ENCODE data around the gene ACER1. TPM values are rescaled to one million over a fixed set of nuclear protein-coding genes. Genes with fewer than 3 reads are reported as not detected.

ACER1 gene
- total and polyA plus RNA-seq, 10 of the 15 experiments (the other 5 are each of a cell fraction or from before 2014, with no cell fraction given), result not detected

DNA sequence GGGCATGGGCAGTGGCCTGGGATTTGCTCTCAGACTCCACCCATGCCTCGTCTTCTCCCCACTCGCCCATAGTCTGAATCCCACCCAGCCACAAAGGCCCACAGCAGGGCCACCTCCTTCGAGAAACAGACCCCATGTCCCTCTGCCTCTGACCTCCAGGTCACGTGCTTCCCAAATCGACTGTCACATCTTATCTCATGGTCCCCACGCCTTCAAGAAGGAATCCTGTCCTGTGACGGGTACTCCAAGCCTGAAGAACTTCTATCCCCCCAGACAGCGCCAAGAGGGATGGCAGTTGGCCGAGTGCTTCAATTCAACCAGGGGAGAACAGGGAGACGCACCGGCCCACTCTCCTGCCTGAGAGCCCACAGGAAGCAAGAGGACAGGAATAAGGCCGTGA is 70.1 kb downstream of the ACER1 start:
- peaks cover under 1% of the 10 kb centered on the region; the same call in 1 of the 3 replicates for H3K9me3 ChIP-seq (replicated peaks; ENCODE audit: control insufficient read depth, insufficient read depth, low read length)
- FAIRE-seq, result no peak
- peaks cover 2% of the 10 kb centered on the region for H3K79me2 ChIP-seq (ENCODE audit: control insufficient read depth, insufficient read depth, low read length)
- H2AFZ ChIP-seq (ENCODE audit: control insufficient read depth, low read depth, low read length), result no peak overlapping the region
- H3K27ac ChIP-seq (ENCODE audit: control insufficient read depth, insufficient read depth), result no peak overlapping the region
- ChIA-PET RAD21 (ENCODE audit: unreplicated experiment) (no interaction called here), CTCF (no interaction called here), SMC1A (ENCODE audit: uncharacterized antibody, unreplicated experiment) (no interaction called here), POLR2A (no interaction called here)
- peaks cover 15 to 37% of the 10 kb centered on the region in 2 experiments for H3K36me3 ChIP-seq (ENCODE audit: control insufficient read depth in 2 of 2, insufficient read depth in 2 of 2, low read length in 1 of 2)
- ATAC-seq, result no peak
- no peaks in the 10 kb centered on the region; a peak in 1 of 4 replicates for H3K27me3 ChIP-seq (replicated peaks in 1 of 2; ENCODE audit: control insufficient read depth in 2 of 2, insufficient read depth in 2 of 2, low read length in 1 of 2)
- no TSS peak for BruUV-seq (replicated peaks)
- no peak overlapping the region for H3K4me3 ChIP-seq
- H3K4me1 ChIP-seq (ENCODE audit: control insufficient read depth, insufficient read depth, low read length), result peaks cover 6% of the 10 kb centered on the region
- DNase-seq (ENCODE audit: low read depth, low spot score), result no peak
- intact Hi-C loops (cut with micrococcal nuclease; ENCODE audit: unreplicated experiment) (no loop called here), in situ Hi-C loops (cut with MboI) (no loop called here)
- no peak overlapping the region for H3K9ac ChIP-seq (ENCODE audit: control insufficient read depth, insufficient read depth, low read length)
- no peak overlapping the region for H3K4me2 ChIP-seq (ENCODE audit: control insufficient read depth, insufficient read depth)
- WGBS (ENCODE audit: insufficient coverage, insufficient replicate concordance, low lambda C conversion rate, missing lambda C conversion rate), result 90% methylated on average over 12 of the region's 12 CpGs
- H4K20me1 ChIP-seq (ENCODE audit: control insufficient read depth, insufficient read depth), result peaks cover 4% of the 10 kb centered on the region; the same call in 1 of the 2 replicates
- TF ChIP-seq, protein P1, sequence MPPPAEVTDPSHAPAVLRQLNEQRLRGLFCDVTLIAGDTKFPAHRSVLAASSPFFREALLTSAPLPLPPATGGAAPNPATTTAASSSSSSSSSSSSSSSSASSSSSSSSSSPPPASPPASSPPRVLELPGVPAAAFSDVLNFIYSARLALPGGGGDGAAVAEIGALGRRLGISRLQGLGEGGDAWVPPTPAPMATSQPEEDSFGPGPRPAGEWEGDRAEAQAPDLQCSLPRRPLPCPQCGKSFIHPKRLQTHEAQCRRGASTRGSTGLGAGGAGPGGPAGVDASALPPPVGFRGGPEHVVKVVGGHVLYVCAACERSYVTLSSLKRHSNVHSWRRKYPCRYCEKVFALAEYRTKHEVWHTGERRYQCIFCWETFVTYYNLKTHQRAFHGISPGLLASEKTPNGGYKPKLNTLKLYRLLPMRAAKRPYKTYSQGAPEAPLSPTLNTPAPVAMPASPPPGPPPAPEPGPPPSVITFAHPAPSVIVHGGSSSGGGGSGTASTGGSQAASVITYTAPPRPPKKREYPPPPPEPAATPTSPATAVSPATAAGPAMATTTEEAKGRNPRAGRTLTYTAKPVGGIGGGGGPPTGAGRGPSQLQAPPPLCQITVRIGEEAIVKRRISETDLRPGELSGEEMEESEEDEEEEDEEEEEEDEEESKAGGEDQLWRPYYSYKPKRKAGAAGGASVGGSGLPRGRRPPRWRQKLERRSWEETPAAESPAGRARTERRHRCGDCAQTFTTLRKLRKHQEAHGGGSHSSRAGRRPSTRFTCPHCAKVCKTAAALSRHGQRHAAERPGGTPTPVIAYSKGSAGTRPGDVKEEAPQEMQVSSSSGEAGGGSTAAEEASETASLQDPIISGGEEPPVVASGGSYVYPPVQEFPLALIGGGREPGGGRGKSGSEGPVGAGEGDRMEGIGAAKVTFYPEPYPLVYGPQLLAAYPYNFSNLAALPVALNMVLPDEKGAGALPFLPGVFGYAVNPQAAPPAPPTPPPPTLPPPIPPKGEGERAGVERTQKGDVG (CRISPR knock-in tag; IDR thresholded peaks at IDR 0.05), result no peak
- TF ChIP-seq ZZZ3 (IDR thresholded peaks at IDR 0.05; ENCODE audit: control insufficient read depth, insufficient read length, low read depth) (no peak), MXI1 (IDR thresholded peaks at IDR 0.05; ENCODE audit: low read depth, low read length) (no peak), DPF2 (IDR thresholded peaks at IDR 0.05) (no peak), NR2C2 (IDR thresholded peaks at IDR 0.05; ENCODE audit: borderline replicate concordance, control insufficient read depth, insufficient read length, low read depth) (no peak), HDGF (IDR thresholded peaks at IDR 0.05) (no peak), RCOR1 (conservative IDR thresholded peaks at IDR 0.05; ENCODE audit: low read depth, low read length) (no peak), EZH2 (IDR thresholded peaks at IDR 0.05; ENCODE audit: borderline replicate concordance, control insufficient read depth, low read depth, low read length) (no peak), GATAD2B (conservative IDR thresholded peaks at IDR 0.05; ENCODE audit: low read depth) (no peak), YY1 (IDR thresholded peaks at IDR 0.05; ENCODE audit: low read depth, low read length) (no peak), WRNIP1 (IDR thresholded peaks at IDR 0.05; ENCODE audit: borderline replicate concordance, low read depth, low read length) (no peak)
- TF ChIP-seq, protein P2, sequence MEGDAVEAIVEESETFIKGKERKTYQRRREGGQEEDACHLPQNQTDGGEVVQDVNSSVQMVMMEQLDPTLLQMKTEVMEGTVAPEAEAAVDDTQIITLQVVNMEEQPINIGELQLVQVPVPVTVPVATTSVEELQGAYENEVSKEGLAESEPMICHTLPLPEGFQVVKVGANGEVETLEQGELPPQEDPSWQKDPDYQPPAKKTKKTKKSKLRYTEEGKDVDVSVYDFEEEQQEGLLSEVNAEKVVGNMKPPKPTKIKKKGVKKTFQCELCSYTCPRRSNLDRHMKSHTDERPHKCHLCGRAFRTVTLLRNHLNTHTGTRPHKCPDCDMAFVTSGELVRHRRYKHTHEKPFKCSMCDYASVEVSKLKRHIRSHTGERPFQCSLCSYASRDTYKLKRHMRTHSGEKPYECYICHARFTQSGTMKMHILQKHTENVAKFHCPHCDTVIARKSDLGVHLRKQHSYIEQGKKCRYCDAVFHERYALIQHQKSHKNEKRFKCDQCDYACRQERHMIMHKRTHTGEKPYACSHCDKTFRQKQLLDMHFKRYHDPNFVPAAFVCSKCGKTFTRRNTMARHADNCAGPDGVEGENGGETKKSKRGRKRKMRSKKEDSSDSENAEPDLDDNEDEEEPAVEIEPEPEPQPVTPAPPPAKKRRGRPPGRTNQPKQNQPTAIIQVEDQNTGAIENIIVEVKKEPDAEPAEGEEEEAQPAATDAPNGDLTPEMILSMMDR (IDR thresholded peaks at IDR 0.05 in 2 of 3, conservative IDR thresholded peaks at IDR 0.05 in 1 of 3; ENCODE audit: control insufficient read depth in 2 of 3, extremely low read depth in 1 of 3, insufficient read depth in 1 of 3, low read depth in 3 of 3, low read length in 3 of 3), result no peak
- TF ChIP-seq, protein P3, sequence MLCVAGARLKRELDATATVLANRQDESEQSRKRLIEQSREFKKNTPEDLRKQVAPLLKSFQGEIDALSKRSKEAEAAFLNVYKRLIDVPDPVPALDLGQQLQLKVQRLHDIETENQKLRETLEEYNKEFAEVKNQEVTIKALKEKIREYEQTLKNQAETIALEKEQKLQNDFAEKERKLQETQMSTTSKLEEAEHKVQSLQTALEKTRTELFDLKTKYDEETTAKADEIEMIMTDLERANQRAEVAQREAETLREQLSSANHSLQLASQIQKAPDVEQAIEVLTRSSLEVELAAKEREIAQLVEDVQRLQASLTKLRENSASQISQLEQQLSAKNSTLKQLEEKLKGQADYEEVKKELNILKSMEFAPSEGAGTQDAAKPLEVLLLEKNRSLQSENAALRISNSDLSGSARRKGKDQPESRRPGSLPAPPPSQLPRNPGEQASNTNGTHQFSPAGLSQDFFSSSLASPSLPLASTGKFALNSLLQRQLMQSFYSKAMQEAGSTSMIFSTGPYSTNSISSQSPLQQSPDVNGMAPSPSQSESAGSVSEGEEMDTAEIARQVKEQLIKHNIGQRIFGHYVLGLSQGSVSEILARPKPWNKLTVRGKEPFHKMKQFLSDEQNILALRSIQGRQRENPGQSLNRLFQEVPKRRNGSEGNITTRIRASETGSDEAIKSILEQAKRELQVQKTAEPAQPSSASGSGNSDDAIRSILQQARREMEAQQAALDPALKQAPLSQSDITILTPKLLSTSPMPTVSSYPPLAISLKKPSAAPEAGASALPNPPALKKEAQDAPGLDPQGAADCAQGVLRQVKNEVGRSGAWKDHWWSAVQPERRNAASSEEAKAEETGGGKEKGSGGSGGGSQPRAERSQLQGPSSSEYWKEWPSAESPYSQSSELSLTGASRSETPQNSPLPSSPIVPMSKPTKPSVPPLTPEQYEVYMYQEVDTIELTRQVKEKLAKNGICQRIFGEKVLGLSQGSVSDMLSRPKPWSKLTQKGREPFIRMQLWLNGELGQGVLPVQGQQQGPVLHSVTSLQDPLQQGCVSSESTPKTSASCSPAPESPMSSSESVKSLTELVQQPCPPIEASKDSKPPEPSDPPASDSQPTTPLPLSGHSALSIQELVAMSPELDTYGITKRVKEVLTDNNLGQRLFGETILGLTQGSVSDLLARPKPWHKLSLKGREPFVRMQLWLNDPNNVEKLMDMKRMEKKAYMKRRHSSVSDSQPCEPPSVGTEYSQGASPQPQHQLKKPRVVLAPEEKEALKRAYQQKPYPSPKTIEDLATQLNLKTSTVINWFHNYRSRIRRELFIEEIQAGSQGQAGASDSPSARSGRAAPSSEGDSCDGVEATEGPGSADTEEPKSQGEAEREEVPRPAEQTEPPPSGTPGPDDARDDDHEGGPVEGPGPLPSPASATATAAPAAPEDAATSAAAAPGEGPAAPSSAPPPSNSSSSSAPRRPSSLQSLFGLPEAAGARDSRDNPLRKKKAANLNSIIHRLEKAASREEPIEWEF (IDR thresholded peaks at IDR 0.05; ENCODE audit: insufficient replicate concordance, low read depth, low read length), result no peak
